GM18498 (cell line): ENCODE results near the gene OR1D5.
"Not testable (repeated sequence)": the region's sequence is repeated elsewhere in the genome, so short reads cannot be mapped to it uniquely, and the experiment has no call there.

Experiments used
- ATAC-seq: cut with Tn5 transposase; IDR thresholded peaks from one replicate; pipeline ENCODE4 v1.9.1; 2021; ENCODE audit warnings: mild to moderate bottlenecking, moderate library complexity; ENCODE audit not compliant: unreplicated experiment

The OR1D5 gene

GRCh38 chr17:3063507-3063906 is at the start of gene OR1D5:
Gene OR1D5, minus strand, starts transcription at chr17:3063607. Its CDS starts 0 bp downstream, at chr17:3063607.
- not testable (repeated sequence) for ATAC-seq

- no peak for ATAC-seq
Observed at GRCh38 chr17:3104322-3104721, 40.9 kb upstream of the OR1D5 start, which contains the start of gene OR1D2. Gene OR1D2, minus strand, starts transcription at chr17:3104422. Its CDS starts 11,426 bp downstream, at chr17:3092996.

- not testable (repeated sequence) for ATAC-seq
Observed at GRCh38 chr17:3073850-3074249, 10.4 kb upstream of the OR1D5 start.

DNA sequence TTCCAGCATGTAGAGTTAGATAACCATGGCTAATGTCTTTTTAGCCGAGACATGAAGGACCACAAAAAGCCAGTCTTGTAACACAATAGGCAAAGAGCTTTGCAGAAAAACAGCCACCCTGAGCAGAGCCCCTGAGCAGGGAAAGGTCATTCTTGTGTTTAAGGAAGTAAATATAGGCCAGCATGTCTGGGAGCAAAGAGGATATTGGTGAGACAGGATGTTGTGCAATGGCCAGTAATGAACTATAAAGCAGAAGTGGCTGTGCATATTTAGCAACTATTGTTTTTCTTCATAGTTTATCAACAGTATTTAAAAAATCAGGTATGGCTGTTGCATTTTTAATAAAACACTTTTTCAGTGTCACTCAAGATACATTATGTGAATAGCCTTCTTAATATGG is 1.8 kb upstream of the OR1D5 start:
- not testable (repeated sequence) for ATAC-seq

DNA sequence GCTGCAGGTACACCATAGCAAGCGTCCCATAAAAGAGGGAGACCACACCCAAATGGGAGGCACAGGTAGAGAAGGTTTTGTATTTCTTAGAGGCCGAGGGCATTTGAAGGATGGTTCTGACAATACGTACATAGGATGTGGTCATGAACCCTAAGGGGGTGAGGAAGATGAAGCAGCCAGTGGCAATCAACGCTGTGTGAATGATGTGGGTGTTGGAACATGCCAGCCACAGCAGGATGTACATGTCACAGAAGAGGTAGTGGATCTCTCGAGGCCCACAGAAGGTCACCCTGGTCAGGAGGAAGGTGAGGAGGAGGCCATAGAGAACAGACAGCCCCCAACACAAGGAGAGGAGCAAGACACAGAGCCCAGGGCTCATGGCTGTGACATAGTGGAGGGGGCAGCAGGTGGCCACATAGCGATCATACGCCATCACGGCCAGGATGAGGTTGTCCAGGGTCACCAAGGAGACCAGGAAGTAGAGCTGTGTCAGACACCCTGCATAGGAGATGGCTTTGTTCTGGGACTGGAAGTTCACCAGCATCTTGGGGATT is 506 bp downstream of the OR1D5 start:
- not testable (repeated sequence) for ATAC-seq

GRCh38 chr17:3054868-3055267 is 8.5 kb downstream of the OR1D5 start:
- ATAC-seq, result not testable (repeated sequence)

- no peak for ATAC-seq
Observed at GRCh38 chr17:3049705-3050295, 13.6 kb downstream of the OR1D5 start.

DNA sequence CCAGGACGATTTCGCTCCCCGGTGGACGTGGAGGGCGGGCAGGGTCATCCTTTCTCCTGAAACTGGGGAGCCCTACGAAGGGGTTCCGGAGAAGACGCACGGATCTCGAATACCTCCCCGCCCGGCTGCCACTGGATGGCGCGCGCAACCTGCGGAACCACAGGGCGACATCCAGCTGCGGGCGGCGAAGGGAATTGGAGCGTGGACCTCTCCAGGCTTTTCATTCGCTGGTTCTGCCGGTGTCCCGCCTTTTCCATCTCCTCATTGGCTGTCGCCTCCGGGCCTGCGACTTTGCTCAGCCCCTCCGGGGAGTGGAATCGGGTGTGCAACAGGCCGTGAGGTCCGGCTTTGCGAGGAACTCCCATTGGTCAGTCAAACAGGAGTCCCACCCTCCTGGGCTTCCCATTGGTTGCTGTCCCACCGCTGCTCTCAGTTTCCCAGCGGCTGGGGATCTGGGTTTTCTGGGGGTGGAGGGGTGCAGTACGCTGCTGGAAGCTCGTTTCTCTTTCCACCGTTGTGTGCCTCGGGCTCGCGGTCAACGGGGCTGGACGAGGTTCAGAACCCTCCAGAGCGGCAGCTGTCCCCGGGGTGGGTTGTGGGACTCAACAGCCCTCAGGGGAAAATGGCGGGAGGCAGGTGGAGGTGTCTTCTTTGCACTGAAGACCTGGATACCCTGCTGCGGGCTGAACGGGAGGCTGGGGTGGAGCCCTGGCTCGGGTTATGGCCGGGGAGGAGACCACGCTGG is 14.5 kb downstream of the OR1D5 start:
- peak; percentile 98 for ATAC-seq

DNA sequence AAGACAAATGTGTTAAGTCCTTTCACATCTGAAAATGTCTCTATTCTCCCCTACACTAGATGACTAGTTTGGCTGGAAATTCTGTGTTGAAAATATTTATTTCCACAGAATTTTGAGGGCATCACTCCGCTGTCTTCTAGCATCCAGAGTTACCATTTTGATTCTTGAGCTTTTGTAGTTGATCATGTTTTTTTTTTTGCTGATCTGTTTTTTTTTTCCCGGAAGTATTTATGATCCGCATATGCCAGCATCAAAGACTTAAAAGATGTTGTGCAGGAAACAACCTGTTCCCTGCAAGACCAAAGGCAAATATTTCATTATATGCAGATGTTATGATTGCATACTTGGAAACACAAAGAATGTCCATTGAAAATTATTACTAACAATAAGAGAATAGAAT is 16.7 kb downstream of the OR1D5 start:
- ATAC-seq, result no peak

GRCh38 chr17:3043737-3044365 is 19.6 kb downstream of the OR1D5 start:
- no peak for ATAC-seq

- no peak for ATAC-seq
Observed at GRCh38 chr17:3040882-3041281, 22.5 kb downstream of the OR1D5 start.

GRCh38 chr17:3039736-3040135 is 23.7 kb downstream of the OR1D5 start:
- no peak for ATAC-seq

DNA sequence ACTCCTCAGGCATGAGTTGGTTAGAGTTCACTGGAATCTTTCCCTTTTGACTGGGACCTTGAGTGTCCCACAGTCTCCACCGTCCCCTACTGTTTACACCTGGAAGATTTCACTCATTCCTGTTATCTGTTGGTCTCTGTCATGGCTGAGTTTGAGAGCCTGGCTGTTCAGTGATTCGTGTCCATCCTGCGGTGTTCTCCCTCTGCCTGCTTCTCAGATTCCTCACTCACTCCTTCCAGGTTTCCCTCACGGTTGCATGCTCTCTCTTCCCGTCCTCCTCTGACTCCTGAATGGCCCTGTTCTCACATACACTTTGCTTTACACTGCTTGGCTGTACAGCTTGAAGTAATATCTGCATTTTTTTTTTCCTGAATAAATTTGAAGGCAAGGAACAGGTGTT is 24.5 kb downstream of the OR1D5 start:
- no peak for ATAC-seq

GRCh38 chr17:3037259-3037658 is 26.1 kb downstream of the OR1D5 start:
- ATAC-seq, result no peak

- ATAC-seq, result no peak
Observed at GRCh38 chr17:3036800-3037199, 26.6 kb downstream of the OR1D5 start.

DNA sequence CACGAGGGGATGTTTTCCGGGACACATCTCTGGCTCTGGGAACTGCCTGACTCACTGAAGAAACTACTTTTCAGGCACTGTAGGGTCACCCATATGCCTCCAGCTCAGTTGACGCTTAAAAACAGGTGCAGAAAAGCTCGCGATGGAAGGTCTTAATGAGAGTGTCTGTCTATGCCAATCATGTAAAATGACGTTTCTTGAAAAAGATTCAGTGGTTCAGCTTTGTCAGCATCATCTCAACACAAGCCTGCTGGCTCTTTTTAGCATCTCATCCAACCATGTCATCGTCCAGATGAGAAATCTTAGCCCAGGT is 27.5 kb downstream of the OR1D5 start:
- no peak for ATAC-seq

- no peak for ATAC-seq
Observed at GRCh38 chr17:3035256-3035967, 28.0 kb downstream of the OR1D5 start.

GRCh38 chr17:3034578-3034920 is 28.9 kb downstream of the OR1D5 start:
- no peak for ATAC-seq

DNA sequence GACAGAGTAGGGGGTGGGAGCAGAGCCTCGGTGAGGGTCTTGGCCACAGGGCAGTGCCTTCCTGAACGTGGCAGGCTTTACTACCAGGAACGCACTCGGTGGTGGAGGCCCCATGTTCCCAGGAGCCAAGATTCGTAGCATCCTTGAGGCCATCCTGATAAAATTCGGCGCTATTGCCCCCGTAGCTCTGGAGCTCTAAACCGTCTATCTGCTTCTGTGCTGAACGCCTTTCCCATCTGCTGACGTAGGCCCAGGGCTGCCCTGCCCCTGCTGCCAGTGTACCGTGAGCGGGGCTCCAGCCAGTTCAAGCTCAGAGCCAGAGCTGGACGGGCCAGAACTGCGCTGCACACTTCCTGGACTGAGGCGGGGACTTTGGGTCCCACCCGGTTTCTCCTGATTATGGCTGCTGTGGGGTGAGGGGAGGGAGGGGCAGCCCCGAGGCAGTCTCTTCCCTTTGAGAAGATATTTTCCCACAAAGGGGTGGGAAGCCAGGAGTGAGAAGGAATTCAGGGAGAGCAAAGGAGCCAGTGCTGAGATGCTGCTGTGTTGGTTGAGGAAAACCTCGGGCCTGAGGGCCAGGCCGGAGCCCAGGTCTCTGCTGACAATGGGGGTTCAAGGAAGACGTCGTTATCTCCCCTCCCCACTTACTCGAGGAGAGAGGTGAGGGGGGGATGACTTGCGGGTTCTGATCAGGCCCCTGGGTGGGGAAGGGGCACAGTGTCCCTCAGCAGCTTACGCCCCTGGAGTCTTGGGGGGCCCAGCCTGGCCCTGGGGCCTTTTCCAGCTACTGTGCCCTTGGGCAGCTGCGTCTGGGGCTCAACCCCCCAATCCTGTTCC is 29.4 kb downstream of the OR1D5 start:
- ATAC-seq, result no peak

- no peak for ATAC-seq
Observed at GRCh38 chr17:3033248-3033640, 30.2 kb downstream of the OR1D5 start.
